Sigmoid colon (tissue), 7 donors: ENCODE results near the gene MAPK10. TPM values are rescaled to one million over a fixed set of nuclear protein-coding genes. Genes with fewer than 3 reads are reported as not detected.

Experiments used
- DNase-seq: peaks from one replicate; pipeline ENCODE4 v3.0.0-alpha.2; 2019
- H3K27ac ChIP-seq, 4 donors: fragments of 200-600 bp; sonication (generic); one replicate each; pipeline ENCODE4 v1.5.1; 2016 to 2019; ENCODE audit warnings: mild to moderate bottlenecking in 1 of 4
- H3K27me3 ChIP-seq, 3 donors: fragments of 200-600 bp; sonication (generic); one replicate each; pipeline ENCODE4 v1.5.1; 2019; ENCODE audit warnings: mild to moderate bottlenecking in 1 of 3
- H3K36me3 ChIP-seq, 4 donors: fragments of 200-600 bp; sonication (generic); one replicate each; pipeline ENCODE4 v1.5.1; 2016 to 2019
- H3K4me1 ChIP-seq, 4 donors: fragments of 200-600 bp; sonication (generic); one replicate each; pipeline ENCODE4 v1.5.1; 2017 to 2019
- H3K4me3 ChIP-seq, 4 donors: fragments of 200-600 bp; sonication (generic); one replicate each; pipeline ENCODE4 v1.5.1; 2017 to 2019; ENCODE audit warnings: mild to moderate bottlenecking in 2 of 4, moderate library complexity in 1 of 4
- H3K9me3 ChIP-seq, 4 donors: fragments of 200-600 bp in 3 of 4; sonication (generic) in 3 of 4; one replicate each; pipeline versions ENCODE4 v1.5.1 to v1.6.1; 2013 to 2019
- CTCF ChIP-seq, 4 experiments: fragments of 450-650 bp in 3 of 4; fragments of 200-600 bp in 1 of 4; IDR thresholded peaks; one replicate each; pipeline ENCODE4 v1.5.1; 2016 to 2019; ENCODE audit warnings: antibody characterized with exemption in 4 of 4, mild to moderate bottlenecking in 3 of 4, moderate library complexity in 2 of 4
- EP300 ChIP-seq, 4 donors: sonication (generic); formaldehyde crosslinking; IDR thresholded peaks; one replicate each; pipeline ENCODE4 v1.6.1; 2017; ENCODE audit warnings: antibody characterized with exemption in 4 of 4
- POLR2A ChIP-seq, 2 donors: fragments of 450-650 bp; IDR thresholded peaks; one replicate each; pipeline ENCODE4 v1.6.1; 2016; ENCODE audit warnings: antibody characterized with exemption in 2 of 2, mild to moderate bottlenecking in 2 of 2, moderate library complexity in 2 of 2
- POLR2AphosphoS5 ChIP-seq, 4 donors: sonication (generic); formaldehyde crosslinking; IDR thresholded peaks; one replicate each; pipeline ENCODE4 v1.6.1; 2017; ENCODE audit warnings: antibody characterized with exemption in 4 of 4
- WGBS, 2 donors: extraction: QIAGEN DNeasy Blood & Tissue Kit; methylation state at CpG; one replicate each; pipeline ENCODE4 v1.1.7; 2013; 5-methylcytosine and 5-hydroxymethylcytosine counted together
- intact Hi-C: fragments of 100-400 bp; cut with DNase I; formaldehyde crosslinking; loops from one replicate; pipeline ENCODE4 v1.15.1; 2023
- polyA plus RNA-seq, 3 donors: library from polyadenylated mRNA; stranded (reverse); fragments of 200-250 nt; gene quantifications; one replicate each; pipeline ENCODE4 v1.2.3, GENCODE V29; 2013
- total RNA-seq, 4 donors: library from RNA; depleted of rRNA; stranded (reverse); fragments of >200 nt; gene quantifications; one replicate each; pipeline ENCODE4 v1.1.0, GENCODE V29; 2016
- donor health status: healthy with polysubstance abuse.
- donor health status: Bipolar disorder and iron deficiency.
- donor health status: healthy.

Gene MAPK10
- total and polyA plus RNA-seq, 7 donors, result 3.0 to 28.5 (median 24.3) TPM

DNA sequence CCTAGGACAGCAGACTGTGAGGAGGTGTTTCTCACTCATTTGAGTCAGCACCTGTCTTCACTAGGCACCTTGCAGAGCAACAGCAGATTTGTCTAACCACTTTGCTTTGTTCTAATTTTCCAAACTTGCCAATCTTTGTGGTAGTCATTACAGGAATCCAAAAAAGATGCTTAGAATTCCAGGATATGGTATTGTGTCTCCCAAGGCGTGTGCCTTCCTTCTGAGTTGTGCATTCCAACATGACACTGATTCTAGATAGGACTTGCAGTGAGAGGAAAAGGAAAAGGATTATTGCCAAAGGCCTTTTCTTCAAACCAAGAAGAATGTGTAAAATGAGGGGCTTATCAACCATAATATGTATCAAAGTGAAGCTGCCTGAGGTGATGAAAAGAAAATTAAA is 126.2 kb downstream of the MAPK10 start:
- TF ChIP-seq EP300 (IDR thresholded peaks at IDR 0.05), result no peak
- TF ChIP-seq POLR2AphosphoS5 (IDR thresholded peaks at IDR 0.05), result no peak
- no peak for TF ChIP-seq POLR2A (IDR thresholded peaks at IDR 0.05)
- TF ChIP-seq CTCF (IDR thresholded peaks at IDR 0.05), result no peak
- Histone ChIP-seq H3K9me3 (peaks cover 0 to 2% (median 0%) of the 10 kb centered on the region in 4 donors), H3K4me1 (no peaks in the 10 kb centered on the region), H3K27me3 (no peaks in the 10 kb centered on the region), H3K36me3 (no peaks in the 10 kb centered on the region), H3K4me3 (no peak overlapping the region), H3K27ac (no peak overlapping the region)
- intact Hi-C loops, result no loop called here
- WGBS, 2 donors, result 56 to 82% methylated on average over 1 of the region's 1 CpG
- DNase-seq, result no peak

DNA sequence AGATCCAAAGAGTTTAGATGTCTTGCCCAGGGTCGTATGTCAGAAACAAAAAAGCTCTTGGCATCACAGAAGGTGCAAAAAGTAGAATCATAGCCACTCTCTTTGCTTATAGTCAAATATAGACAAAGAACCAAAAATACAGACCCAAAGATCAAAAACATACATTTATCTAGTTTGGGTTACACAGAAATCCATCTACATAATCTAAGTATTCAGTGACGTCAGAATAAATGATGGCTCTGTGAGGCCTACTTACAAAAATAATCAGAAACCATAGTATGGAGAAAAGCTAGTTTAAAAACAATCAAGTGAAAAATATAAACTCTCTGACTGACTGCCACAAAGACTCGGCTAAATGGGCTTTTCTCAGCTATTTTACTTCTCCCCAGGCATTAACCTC is 126.8 kb downstream of the MAPK10 start:
- Histone ChIP-seq H3K27me3 (no peaks in the 10 kb centered on the region), H3K4me1 (no peaks in the 10 kb centered on the region), H3K4me3 (no peak overlapping the region), H3K36me3 (no peaks in the 10 kb centered on the region), H3K9me3 (no peaks in the 10 kb centered on the region), H3K27ac (no peak overlapping the region)
- intact Hi-C loops, result no loop called here
- TF ChIP-seq EP300 (IDR thresholded peaks at IDR 0.05) (no peak), POLR2A (IDR thresholded peaks at IDR 0.05) (no peak), CTCF (IDR thresholded peaks at IDR 0.05) (no peak), POLR2AphosphoS5 (IDR thresholded peaks at IDR 0.05) (no peak)
- no peak for DNase-seq
- WGBS, 2 donors, result 63 to 83% methylated on average over 3 of the region's 3 CpGs

DNA sequence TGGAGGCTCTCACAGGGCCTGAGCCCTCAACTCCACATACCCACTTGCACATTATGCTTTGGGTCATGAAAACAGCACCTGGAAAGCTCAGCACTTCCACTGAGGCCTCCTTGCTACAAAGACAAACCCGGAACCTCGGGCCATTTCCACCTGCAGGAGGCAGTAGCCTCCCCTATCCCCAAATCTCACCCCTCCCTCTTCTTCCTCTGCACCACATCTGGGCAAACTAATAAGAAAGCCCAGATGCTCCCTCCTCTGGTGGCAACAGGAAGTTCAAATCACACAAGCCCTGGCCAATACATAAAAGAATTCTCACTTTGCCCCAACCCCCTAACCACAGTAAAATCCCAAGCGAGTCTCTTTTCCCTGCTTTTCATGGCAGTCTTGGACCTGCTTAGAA is 136.4 kb downstream of the MAPK10 start:
- Histone ChIP-seq H3K27ac (no peak overlapping the region), H3K4me1 (peaks cover 0 to 11% (median 5%) of the 10 kb centered on the region in 4 donors), H3K27me3 (no peaks in the 10 kb centered on the region), H3K4me3 (no peak overlapping the region), H3K36me3 (no peaks in the 10 kb centered on the region), H3K9me3 (no peaks in the 10 kb centered on the region)
- no peak for TF ChIP-seq CTCF (IDR thresholded peaks at IDR 0.05)
- no peak for TF ChIP-seq POLR2AphosphoS5 (IDR thresholded peaks at IDR 0.05)
- TF ChIP-seq EP300 (IDR thresholded peaks at IDR 0.05), result no peak
- TF ChIP-seq POLR2A (IDR thresholded peaks at IDR 0.05), result no peak
- intact Hi-C loops, result no loop called here
- WGBS, 2 donors, result 28 to 49% methylated on average over 3 of the region's 3 CpGs
- DNase-seq, result no peak

DNA sequence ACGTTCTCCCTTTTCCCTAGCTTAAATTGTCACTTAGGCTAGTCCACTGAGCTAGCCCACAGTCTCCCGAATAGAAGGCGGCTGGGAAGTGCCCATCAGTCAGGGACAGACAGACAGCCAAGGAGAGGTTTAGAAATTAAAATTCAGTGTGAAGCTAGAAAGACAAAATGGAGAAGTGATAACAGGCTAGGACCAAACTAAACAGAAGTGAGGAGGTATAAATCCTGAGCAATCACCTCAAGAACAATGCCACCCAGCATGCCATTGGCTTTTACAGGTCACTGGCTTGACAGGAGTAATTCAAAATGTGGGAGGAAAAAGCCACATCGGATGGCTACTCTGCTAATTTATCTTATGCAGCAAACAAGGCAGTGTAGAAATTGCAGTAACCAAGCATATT is 138.9 kb downstream of the MAPK10 start:
- no peak overlapping the region for H3K4me3 ChIP-seq
- no peak overlapping the region for H3K27ac ChIP-seq
- intact Hi-C loops, result no loop called here
- peaks cover 0 to 11% (median 5%) of the 10 kb centered on the region in 4 donors for H3K4me1 ChIP-seq
- DNase-seq, result no peak
- H3K27me3 ChIP-seq, result no peaks in the 10 kb centered on the region
- TF ChIP-seq CTCF (IDR thresholded peaks at IDR 0.05) (no peak), EP300 (IDR thresholded peaks at IDR 0.05) (no peak)
- WGBS, 2 donors, result 76 to 84% methylated on average over 4 of the region's 4 CpGs
- no peaks in the 10 kb centered on the region for H3K9me3 ChIP-seq
- H3K36me3 ChIP-seq, result no peaks in the 10 kb centered on the region

DNA sequence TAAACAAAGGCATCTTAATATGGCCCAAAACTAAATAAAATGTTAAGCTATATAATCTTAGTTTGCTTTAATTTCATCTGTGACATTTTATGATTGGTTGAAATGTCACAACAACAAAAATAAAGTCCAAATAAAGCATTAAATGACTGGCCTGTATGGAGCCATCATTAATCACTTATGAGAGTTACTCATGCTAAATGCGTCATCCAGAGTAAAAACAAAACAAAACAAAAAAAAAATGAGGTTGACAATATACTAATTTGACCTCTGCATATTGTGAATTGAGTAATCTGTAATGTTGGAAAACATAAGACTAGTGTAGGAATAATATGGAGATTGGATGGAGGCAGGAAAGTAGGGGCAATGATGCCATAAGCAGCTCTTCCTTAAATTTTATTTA is 139.7 kb downstream of the MAPK10 start:
- H3K27me3 ChIP-seq, result no peaks in the 10 kb centered on the region
- 72 to 78% methylated on average over 1 of the region's 1 CpG for WGBS, 2 donors
- DNase-seq, result no peak
- no peak overlapping the region for H3K27ac ChIP-seq
- H3K4me1 ChIP-seq, result peaks cover 0 to 11% (median 5%) of the 10 kb centered on the region in 4 donors
- no peak for TF ChIP-seq EP300 (IDR thresholded peaks at IDR 0.05)
- TF ChIP-seq POLR2A (IDR thresholded peaks at IDR 0.05), result no peak
- no peak for TF ChIP-seq POLR2AphosphoS5 (IDR thresholded peaks at IDR 0.05)
- no peak for TF ChIP-seq CTCF (IDR thresholded peaks at IDR 0.05)
- H3K9me3 ChIP-seq, result no peaks in the 10 kb centered on the region
- no peak overlapping the region for H3K4me3 ChIP-seq
- H3K36me3 ChIP-seq, result no peaks in the 10 kb centered on the region
- intact Hi-C loops, result no loop called here
